Measurements from ENCODE around the gene SNAPIN.

- TF ChIP-seq CTCF (IDR thresholded peaks at IDR 0.05) (no peak), POLR2A (IDR thresholded peaks at IDR 0.05) (no peak)
Observed at GRCh38 chr1:153683854-153684253, 25.4 kb downstream of the SNAPIN start.
